AG08395 (cell line): ENCODE data around the gene CCDC183.
"Not testable (repeated sequence)": the region's sequence is repeated elsewhere in the genome, so short reads cannot be mapped to it uniquely, and the experiment has no call there.

Source experiments
- DNase-seq: peaks from one replicate; pipeline ENCODE4 v3.0.0; 2012; ENCODE audit warnings: mixed read lengths, low spot score

CCDC183 gene

GRCh38 chr9:136760834-136761544 is 35.1 kb upstream of the CCDC183 start:
- DNase-seq, result peak; percentile 74

DNA sequence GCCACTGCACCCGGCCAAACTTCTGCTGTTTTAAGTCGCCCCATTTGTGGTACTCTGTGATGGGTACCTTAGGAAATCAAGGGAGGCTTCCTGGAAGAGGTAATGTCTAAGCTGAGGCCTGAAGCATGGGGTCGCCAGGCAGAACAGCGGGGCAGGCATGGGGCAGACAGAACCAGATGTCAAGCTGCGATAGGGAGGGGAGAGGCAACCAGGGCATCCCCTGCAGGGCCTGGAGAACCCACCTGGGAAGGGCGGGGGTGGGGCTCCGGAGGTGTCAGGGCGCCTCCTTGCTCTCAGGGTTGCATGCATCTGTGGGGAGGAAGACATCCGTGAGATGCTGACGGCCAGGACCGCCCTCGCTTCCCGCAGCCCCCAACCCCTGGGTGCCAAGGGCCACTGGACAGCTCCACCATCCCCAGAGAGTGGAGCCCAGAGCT is 34.6 kb upstream of the CCDC183 start:
- no peak for DNase-seq

DNA sequence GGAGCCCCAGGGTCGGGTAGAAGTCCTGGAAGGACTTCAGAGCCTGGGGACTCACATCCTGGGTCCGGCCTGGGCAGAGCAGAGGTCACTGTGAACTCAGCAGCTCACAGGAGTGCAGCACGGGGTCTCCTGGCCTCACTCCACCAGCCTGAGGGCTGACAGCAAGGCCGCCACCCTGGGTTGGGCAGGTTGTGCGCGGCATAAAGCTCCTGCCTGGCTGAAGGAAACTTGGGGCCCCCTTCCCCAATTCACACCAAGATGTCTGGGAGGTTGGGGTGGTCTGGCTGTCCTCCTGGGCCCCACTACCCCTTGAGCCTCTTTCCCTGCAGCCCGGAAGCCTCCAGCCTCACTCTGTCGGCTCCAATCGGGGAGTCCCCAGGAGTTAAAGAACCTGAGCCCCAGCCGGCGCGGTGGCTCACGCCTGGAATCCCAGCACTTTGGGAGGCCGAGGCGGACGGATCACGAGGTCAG is 33.9 kb upstream of the CCDC183 start:
- no peak for DNase-seq

DNA sequence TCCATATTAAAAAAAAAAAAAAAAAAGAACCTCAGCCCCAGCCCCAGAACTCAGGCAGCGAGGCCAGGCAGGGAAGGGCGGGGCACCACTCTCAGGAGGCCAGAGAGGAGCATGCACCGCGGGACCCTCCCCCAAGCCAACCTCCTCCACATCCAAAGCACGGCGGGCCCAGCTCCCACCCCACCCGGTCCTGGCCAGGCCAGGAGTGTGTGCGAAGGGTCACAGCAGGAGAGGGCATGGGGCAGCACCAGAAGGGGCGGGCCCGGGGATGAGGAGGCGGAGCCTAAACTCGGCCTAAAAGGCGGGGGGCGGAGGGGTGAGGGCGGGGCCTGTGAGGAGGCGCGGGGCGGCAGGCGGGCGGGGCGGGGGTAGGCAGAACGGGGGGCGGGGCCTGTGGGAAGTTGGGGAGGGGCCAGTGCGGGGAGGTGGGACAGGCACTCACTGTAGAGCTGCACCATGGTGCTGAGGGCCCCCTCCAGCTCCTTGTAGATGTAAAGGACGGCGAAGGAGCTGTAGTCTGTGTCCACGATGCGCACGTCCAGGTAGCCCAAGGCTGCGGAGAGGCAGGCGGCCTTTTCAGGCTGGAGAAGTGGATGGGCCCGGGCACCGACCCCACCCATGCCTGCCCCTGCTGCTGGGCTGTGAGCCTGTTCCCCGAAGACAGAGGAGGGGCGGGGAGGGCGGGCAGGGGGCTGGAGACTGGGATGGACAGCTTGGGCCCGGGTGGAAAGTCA is 33.1 kb upstream of the CCDC183 start:
- no peak for DNase-seq

GRCh38 chr9:136763649-136764035 is 32.5 kb upstream of the CCDC183 start:
- DNase-seq, result no peak

DNA sequence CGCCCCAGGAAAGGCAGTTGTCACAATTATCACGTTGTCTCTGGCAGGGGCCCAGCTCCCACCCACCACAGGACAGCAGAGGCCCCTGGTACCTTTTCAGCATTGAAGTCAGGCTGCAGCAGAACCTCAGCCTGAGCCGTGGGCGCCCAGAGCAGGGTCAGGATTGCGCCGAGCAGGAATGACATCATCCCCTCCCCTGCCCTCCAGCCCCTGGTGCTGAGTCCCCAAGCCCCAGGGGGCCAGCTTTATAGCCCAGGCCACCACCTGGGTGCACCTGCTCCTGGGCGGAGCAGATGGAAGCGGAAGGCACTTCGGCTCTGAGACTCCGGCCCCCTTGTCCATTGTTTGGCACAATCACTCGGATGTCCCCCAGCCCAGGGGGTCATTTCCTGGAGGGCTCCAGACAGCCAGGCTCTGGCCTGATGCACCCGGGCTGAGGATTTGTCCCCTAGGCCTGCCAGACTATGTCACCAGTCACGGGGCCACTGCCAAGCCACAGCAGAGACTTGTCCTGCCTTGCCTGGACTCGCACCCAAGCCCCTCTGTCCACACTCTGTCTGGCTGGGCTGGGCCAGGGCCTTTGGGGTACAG is 31.7 kb upstream of the CCDC183 start, which contains the start of gene LCN15:
LCN15 (minus strand) TSS at position 218 of the 591 bp plus-strand sequence; CDS start at position 188, 30 bp downstream.
- DNase-seq, result no peak

DNA sequence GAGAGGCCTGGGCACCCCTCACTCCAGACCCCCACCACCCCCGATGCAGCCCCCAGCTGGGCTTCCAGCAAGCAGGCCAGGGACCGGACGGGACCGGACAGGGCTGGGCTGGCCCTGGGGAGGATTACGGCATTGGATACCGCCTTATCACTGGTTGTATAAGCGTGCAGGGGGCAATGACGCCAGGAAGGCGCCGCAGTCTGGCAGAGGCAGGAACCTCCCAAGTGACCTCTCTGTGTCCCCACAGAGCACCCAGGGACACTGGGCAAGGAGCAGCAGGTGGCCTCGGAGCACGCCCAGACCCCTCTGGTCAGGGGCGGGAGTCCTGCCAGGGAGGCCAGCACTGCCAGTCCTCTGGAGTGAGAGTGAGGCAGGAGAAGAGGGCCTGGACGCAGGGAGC is 31.1 kb upstream of the CCDC183 start:
- no peak for DNase-seq

- not testable (repeated sequence) for DNase-seq
Observed at GRCh38 chr9:136765745-136766409, 30.3 kb upstream of the CCDC183 start.

DNA sequence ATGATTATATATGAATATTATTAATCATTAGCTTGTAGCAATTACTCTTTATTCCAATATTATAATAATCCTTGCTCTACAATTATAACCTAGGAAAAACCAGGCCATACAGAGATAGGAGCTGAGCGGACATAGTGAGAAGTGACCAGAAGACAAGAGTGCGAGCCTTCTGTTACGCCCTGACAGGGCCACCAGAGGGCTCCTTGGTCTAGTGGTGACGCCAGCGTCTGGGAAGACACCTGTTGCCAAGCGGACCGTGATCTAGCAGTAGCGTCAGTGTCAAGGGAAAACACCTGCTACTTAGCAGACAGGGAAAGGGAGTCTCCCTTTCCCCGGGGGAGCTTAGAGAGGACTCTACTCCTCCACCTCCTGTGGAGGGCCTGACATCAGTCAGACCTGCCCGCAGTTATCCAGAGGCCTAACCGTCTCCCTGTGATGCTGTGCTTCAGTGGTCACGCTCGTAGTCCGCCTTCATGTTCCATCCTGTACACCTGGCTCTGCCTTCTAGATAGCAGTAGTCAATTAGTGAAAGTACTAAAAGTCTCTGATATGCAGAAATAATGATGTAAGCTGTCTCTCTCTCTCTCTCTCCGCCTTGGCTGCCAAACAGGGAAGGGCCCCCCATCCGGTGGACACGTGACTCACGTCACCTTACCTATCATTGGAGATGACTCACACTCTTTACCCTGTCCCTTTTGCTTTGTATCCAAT is 29.6 kb upstream of the CCDC183 start:
- not testable (repeated sequence) for DNase-seq

DNA sequence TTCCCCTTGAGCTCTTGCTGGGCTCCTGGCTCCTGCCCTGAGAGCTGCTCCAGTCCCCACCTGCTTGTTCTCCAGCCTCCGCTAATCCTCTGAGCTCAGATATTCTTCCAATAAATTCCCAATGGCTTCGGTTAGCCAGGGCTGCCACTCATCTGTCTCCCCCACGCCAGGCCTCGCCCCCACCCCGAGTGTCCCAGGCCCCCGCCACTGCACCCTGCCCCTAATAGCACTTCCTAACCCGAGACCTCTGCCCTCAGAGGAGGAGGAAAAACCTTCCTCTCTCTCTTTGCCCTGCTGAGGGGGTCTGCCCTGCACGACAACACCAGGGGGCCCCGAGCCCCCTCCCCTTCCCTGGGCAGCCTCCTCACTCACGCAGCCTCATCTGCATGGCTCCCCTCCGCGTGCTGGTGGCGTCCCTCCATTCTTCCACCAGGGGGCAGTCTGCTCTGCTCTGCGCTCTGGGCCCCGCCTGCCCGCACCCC is 26.4 kb upstream of the CCDC183 start:
- peak; percentile 32 for DNase-seq

DNA sequence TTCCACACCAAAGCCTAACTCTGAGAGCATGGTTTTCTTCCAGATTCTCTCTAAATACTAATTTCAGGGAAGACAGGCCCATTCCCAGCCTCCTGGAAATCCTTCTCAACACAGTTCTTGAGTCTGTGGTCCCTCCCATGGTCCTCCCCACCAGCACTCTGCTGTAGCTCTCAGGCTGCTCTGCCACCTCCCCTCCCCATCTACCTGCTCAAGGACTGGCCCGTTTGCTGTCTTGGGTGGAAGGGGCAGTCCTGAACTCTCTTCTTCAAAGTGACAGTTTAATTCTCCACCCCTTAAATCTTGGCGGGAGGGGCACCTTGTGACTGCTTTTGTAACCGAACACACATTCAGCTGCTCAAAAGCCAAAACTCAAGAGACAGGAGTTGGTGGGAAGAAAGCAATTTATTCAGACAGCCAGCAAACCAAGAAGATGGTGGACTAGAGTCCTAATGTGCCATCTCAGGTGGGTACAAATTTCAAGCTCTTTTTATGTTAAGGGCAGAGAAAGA is 24.2 kb upstream of the CCDC183 start:
- DNase-seq, result no peak

- DNase-seq, result peak; percentile 19
Observed at GRCh38 chr9:136773386-136774044, 22.6 kb upstream of the CCDC183 start.

DNA sequence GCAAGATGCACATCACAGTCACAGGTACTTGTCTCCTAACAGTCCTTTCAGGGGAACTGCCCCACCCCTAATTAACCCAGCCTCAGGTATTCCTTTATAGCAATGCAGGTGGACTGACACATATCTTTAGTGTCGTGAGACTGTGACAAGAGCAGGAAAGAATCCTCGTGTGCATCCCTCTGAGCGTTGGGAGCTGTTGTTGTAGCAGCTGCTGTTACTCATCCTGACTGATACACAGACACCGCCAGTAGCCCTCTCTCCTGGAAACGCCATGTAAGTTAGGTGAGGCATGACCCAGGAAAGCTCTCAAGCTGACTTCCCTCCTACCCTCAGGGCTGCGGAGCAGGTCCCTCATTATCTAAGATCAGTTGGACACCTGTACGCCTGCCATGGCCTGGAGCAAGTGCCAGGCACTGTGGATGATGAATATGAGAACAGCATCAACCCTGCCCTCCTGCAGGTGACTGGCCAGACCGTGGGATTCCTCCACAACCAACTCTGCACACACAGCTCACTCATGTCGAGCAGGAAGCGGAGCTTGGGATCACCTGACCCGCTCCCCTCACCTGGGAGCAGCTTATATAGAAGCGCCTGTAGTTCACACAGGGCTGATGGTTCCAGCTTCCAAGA is 21.6 kb upstream of the CCDC183 start:
- DNase-seq, result no peak

DNA sequence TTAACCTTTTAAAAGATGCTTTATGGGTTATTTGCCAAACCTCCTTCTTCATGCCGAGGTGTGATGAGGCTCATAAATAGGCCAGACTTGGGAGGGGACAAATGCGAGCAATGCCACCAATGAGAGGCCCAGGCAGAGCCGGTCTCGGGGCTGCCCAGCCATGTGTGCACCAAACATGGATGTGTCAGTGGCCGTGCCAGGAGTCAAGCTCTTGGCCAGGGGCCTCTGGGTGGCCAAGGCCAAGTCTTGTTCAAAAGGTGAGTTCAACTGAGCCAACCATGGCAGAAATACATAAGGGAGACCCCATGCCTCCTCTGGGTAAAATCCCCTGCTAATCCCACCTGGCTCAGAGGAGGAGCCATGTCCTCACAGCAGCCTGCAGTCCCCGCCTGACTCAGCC is 20.9 kb upstream of the CCDC183 start:
- DNase-seq, result no peak

DNA sequence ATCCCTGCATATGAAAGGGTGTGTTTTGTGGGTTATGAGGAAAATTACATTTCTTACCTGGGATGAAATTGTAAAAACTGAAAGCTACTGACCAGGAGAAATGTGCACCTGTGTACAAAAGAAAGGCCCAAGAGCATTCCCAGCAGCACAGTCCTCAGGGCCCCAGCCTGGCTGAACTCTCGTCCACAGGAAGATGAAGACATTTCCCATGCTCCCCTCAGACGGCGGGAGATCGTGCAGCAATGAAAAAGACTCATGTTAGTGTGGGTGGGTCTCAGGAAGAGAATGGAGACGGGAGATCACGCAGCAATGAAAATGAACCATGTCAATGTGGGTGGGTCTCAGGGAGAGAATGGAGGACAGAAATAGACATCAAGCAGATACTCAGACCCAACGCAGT is 19.2 kb upstream of the CCDC183 start:
- DNase-seq, result no peak

DNA sequence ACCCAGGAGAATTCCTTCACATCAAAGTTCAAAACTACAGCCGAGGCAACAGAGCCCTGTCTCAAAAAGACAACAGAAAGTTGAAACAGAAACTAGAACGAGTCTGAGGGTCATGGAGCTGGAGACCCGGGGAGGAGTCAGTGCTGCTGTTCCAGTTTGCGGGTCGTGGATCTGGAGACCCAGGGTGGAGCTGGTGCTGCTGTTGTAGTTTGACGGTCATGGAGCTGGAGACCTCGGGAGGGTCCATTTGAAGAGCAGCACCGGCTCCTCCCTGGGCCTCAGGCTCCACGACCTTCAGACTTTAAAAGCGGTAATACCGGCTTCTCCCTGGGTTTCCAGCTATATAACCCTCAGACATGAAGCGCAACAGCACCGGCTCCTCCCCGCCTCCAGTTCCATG is 18.8 kb upstream of the CCDC183 start:
- no peak for DNase-seq

DNA sequence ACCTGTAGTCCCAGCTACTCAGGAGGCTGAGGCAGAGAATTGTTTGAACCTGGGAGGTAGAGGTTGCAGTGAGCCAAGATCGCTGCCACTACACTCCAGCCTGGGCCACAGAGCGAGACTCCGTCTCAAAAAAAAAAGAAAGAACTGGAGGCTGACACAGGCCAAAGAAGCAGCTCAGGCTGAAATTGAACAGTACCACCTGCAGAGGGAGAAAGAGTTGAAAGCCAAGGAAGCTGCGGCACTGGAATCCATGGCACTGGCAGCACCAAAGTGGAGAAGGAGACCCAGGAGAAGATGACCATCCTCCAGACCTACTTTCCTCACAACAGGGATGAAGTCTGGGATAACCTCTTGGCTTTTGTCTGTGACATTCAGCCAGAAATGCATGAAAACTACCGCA is 16.3 kb upstream of the CCDC183 start:
- DNase-seq, result no peak

DNA sequence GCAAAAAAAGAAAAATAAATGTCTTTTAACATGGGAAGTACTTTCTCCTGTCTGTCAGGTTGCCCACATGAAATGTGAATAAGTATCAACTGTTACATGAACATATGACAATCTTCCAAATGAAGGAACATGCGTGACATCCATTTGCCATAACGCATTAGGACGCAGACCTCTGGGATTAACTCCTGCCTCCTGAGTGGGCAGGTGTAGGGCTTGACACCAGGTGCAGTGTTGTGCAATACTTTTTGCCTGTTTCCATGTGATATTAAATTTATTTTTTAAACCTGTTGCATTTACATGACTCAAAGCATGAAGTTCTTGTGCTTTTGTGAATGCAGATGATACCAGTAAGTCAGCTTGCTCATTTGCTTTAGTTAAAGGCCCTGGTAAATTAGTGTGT is 13.7 kb upstream of the CCDC183 start:
- no peak for DNase-seq

DNA sequence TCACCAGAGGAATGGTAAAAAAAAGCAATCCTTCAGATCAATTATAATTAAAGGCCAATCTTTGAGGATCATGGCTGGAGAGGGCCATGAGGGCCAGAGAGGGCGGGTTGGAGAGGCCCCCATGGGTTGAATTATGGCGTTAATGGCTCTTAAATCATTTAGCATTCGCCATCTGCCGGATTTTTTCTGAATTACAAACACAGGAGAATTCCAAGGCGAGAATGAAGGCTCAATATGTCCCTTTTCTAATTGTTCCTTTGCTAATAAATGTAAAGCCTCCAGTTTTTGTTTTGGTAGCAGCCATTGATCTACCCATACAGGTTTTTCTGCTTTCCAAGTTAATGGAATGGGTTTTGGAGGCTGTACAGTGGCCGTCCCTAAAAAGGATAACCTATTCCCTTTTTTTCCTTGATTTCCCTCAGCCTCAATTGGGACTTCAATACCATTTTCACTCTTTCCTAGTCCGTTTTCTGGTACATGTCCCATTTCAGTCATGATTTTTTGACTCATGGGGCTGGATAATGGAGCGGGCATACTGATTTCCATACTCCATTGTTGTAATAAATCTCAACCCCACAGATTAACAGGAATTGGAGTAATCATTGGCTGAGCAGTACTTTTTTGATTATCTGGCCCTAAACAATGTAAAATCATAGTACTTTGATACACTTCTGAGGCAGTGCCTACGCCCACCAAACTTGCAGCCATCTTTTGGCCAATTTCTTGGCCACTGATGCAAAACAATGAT is 11.7 kb upstream of the CCDC183 start:
- peak; percentile 29 for DNase-seq

DNA sequence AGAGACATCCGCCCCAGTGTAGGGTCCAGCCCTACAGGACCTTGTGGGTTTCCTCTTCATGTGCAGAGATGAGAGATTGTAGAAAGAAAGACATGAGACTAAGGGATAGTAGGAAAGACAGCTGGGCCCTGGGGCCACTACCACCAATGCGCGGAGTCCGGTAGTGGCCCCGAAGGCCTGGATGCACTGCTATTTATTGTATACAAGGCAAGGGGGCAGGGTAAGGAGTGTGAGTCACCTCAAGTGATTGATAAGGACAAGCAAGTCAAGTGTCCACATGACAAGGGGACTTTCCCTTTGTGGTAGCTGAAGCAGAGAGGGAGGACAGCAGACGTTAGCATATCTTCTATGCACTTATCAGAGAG is 11.2 kb upstream of the CCDC183 start:
- no peak for DNase-seq
